HepG2 (cell line): ENCODE data around the gene NODAL. TPM values are rescaled to one million over a fixed set of nuclear protein-coding genes. Genes with fewer than 3 reads are reported as not detected.

Experiments used
- ATAD3A ChIP-seq: sonication (generic); formaldehyde crosslinking; IDR thresholded peaks from 2 replicates; pipeline ENCODE4 v1.4.0; 2020; ENCODE audit warnings: missing genetic modification reagents
- CENPX ChIP-seq: sonication (generic); formaldehyde crosslinking; IDR thresholded peaks from 2 replicates; pipeline ENCODE4 v1.9.0; 2021; ENCODE audit warnings: mild to moderate bottlenecking, missing genetic modification reagents, moderate library complexity
- CREM ChIP-seq, 2 experiments: sonication (generic) in 1 of 2; formaldehyde crosslinking in 1 of 2; IDR thresholded peaks; 2 replicates each; pipeline versions ENCODE4 v1.4.0 to v1.6.1; 2016 to 2020; ENCODE audit warnings: antibody characterized with exemption in 1 of 2, mild to moderate bottlenecking in 1 of 2, missing genetic modification reagents in 1 of 2
- DNMT1 ChIP-seq: sonication (generic); formaldehyde crosslinking; IDR thresholded peaks from 2 replicates; pipeline ENCODE4 v1.5.1; 2020; ENCODE audit warnings: mild to moderate bottlenecking, missing genetic modification reagents
- EEA1 ChIP-seq: sonication (generic); formaldehyde crosslinking; IDR thresholded peaks from 2 replicates; pipeline ENCODE4 v1.5.1; 2020; ENCODE audit warnings: mild to moderate bottlenecking, missing genetic modification reagents, borderline replicate concordance
- FOXA3 ChIP-seq: IDR thresholded peaks from 2 replicates; pipeline ENCODE4 v1.6.1; 2016; ENCODE audit warnings: missing genetic modification reagents, missing compliant biosample characterization
- GFI1 ChIP-seq: sonication (generic); formaldehyde crosslinking; IDR thresholded peaks from 2 replicates; pipeline ENCODE4 v1.5.0; 2020; ENCODE audit warnings: missing genetic modification reagents, mild to moderate bottlenecking, borderline replicate concordance
- KLF11 ChIP-seq: IDR thresholded peaks from 2 replicates; pipeline ENCODE4 v1.6.1; 2016; ENCODE audit warnings: missing compliant biosample characterization
- MTF2 ChIP-seq: sonication (generic); formaldehyde crosslinking; IDR thresholded peaks from 2 replicates; pipeline ENCODE4 v1.5.0; 2020; ENCODE audit warnings: missing genetic modification reagents, borderline replicate concordance
- MXD4 ChIP-seq: IDR thresholded peaks from 2 replicates; pipeline ENCODE4 v1.6.1; 2016; ENCODE audit warnings: mild to moderate bottlenecking, missing biosample characterization, missing genetic modification reagents
- NFKB2 ChIP-seq: sonication (generic); formaldehyde crosslinking; IDR thresholded peaks from 2 replicates; pipeline ENCODE4 v1.4.0; 2020; ENCODE audit warnings: missing genetic modification reagents, borderline replicate concordance
- PHB2 ChIP-seq: fragments of 450-650 bp; IDR thresholded peaks from 2 replicates; pipeline ENCODE4 v1.6.1; 2018; ENCODE audit not compliant: partially characterized antibody
- POGZ ChIP-seq: sonication (generic); formaldehyde crosslinking; IDR thresholded peaks from 2 replicates; pipeline ENCODE4 v1.4.0; 2020; ENCODE audit warnings: mild to moderate bottlenecking, missing genetic modification reagents
- SRY ChIP-seq: sonication (generic); formaldehyde crosslinking; IDR thresholded peaks from 2 replicates; pipeline ENCODE4 v1.8.0; 2022; ENCODE audit warnings: mild to moderate bottlenecking, missing genetic modification reagents
- STAG1 ChIP-seq: sonication (generic); formaldehyde crosslinking; IDR thresholded peaks from 2 replicates; pipeline ENCODE4 v1.4.0; 2020; ENCODE audit warnings: missing genetic modification reagents
- ZFP36L1 ChIP-seq: sonication (generic); formaldehyde crosslinking; IDR thresholded peaks from 2 replicates; pipeline ENCODE4 v1.8.0; 2022; ENCODE audit warnings: mild to moderate bottlenecking, missing genetic modification reagents, moderate library complexity
- ZFP36L2 ChIP-seq: sonication (generic); formaldehyde crosslinking; IDR thresholded peaks from 2 replicates; pipeline ENCODE4 v1.4.0; 2020; ENCODE audit warnings: missing genetic modification reagents
- ZNF292 ChIP-seq: sonication (generic); formaldehyde crosslinking; IDR thresholded peaks from 2 replicates; pipeline ENCODE4 v1.8.1; 2022; ENCODE audit warnings: mild to moderate bottlenecking, low read depth, missing genetic modification reagents, borderline replicate concordance
- ZNF432 ChIP-seq: sonication (generic); formaldehyde crosslinking; IDR thresholded peaks from 2 replicates; pipeline ENCODE4 v1.5.0; 2020; ENCODE audit warnings: missing genetic modification reagents, mild to moderate bottlenecking, borderline replicate concordance
- ZNF451 ChIP-seq: sonication (generic); formaldehyde crosslinking; IDR thresholded peaks from 2 replicates; pipeline ENCODE4 v1.5.0; 2020; ENCODE audit warnings: mild to moderate bottlenecking, missing genetic modification reagents
- ZNF7 ChIP-seq: IDR thresholded peaks from 2 replicates; pipeline ENCODE4 v1.6.1; 2016; ENCODE audit warnings: missing biosample characterization, missing genetic modification reagents
- ZNF878 ChIP-seq: sonication (generic); formaldehyde crosslinking; IDR thresholded peaks from 2 replicates; pipeline ENCODE4 v1.8.1; 2023; ENCODE audit warnings: mild to moderate bottlenecking, missing genetic modification reagents, moderate library complexity
- polyA plus RNA-seq, 8 experiments: library from polyadenylated mRNA; depleted of rRNA in 3 of 8; stranded (reverse) in 7 of 8; unstranded in 1 of 8; fragments of >200 nt; fragmentation: Illumina TruSeq in 4 of 8; extraction: Trizol in 4 of 8; gene quantifications; 2 replicates each; pipeline versions ENCODE4 v1.2.1 to v1.2.3, GENCODE V29; 2011 to 2016; ENCODE audit warnings: low read depth in 4 of 8, missing spikeins in 1 of 8, mixed read lengths in 1 of 8; ENCODE audit not compliant: insufficient read depth in 1 of 8
- total RNA-seq, 5 experiments: library from RNA; depleted of rRNA; stranded (reverse); fragments of >200 nt; fragmentation: Illumina TruSeq; extraction: Trizol; gene quantifications; 2 replicates each; pipeline ENCODE4 v1.2.3, GENCODE V29; 2016; ENCODE audit warnings: low read depth in 1 of 5
- TF ChIP-seq, protein P1 (sequence below): sonication (generic); formaldehyde crosslinking; IDR thresholded peaks from 2 replicates; pipeline ENCODE4 v1.5.0; 2020; ENCODE audit warnings: missing genetic modification reagents
- TF ChIP-seq, protein P2 (sequence below): sonication (generic); formaldehyde crosslinking; IDR thresholded peaks from 2 replicates; pipeline ENCODE4 v1.4.0; 2020; ENCODE audit warnings: missing genetic modification reagents
- TF ChIP-seq, protein P3 (sequence below): sonication (generic); formaldehyde crosslinking; IDR thresholded peaks from 2 replicates; pipeline ENCODE4 v1.4.0; 2020; ENCODE audit warnings: mild to moderate bottlenecking, missing genetic modification reagents

NODAL gene
- total and polyA plus RNA-seq, 2 of the 13 experiments (the other 11 are each of a cell fraction or from before 2014, with no cell fraction given): not detected

DNA sequence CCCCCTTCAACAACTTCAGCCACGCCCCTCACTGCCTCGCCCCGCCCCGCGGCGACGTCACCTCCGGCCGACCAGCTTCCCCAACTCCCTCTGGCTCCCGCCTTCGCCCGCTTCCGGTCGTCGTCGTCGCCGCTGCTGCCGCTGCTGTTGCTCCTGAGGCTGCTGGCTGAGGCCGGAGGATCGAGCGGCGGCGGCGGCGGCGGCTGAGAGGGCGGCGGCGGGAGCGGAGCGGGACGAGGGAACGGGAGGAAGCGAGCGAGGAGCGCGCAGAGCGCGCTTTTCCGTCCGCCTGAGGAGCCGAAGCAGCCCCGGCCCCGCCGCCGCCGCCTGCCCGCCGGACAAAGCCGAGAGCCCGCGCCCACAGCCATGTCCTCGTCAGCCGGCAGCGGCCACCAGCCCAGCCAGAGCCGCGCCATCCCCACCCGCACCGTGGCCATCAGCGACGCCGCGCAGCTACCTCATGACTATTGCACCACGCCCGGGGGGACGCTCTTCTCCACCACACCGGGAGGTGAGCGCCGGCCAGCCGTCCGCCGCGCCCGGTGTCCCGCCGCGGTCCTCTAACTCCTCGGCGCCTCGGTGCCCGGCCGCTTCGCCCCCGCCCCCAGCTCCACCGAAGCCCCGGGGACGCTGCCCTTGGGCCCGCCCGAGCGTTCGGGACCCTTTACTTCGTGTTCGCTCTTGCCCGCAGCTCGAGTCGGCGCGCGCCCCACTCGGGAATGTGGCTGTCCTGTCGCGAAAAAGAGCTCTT is 37.3 kb downstream of the NODAL start, which contains the start of gene EIF4EBP2 (continued):
- TF ChIP-seq ZFP36L1 (CRISPR knock-in tag): 0 out of 2 replicates have a peak, but pooled peaks have one; percentile 64
- TF ChIP-seq ZNF7: no peak
- TF ChIP-seq GFI1 (CRISPR knock-in tag): no peak
- TF ChIP-seq CREM (IDR thresholded peaks at IDR 0.05): peak; percentile 72
- no peak for TF ChIP-seq CREM (CRISPR knock-in tag; IDR thresholded peaks at IDR 0.05)
- TF ChIP-seq FOXA3 (CRISPR knock-in tag): peak; percentile 42; the same call in 1 of the 2 replicates
- TF ChIP-seq POGZ (CRISPR knock-in tag): peak; percentile 82
- TF ChIP-seq, protein P1, sequence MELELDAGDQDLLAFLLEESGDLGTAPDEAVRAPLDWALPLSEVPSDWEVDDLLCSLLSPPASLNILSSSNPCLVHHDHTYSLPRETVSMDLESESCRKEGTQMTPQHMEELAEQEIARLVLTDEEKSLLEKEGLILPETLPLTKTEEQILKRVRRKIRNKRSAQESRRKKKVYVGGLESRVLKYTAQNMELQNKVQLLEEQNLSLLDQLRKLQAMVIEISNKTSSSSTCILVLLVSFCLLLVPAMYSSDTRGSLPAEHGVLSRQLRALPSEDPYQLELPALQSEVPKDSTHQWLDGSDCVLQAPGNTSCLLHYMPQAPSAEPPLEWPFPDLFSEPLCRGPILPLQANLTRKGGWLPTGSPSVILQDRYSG (CRISPR knock-in tag): no peak
- TF ChIP-seq STAG1 (CRISPR knock-in tag): no peak
- peak; percentile 66; the same call in 1 of the 2 replicates for TF ChIP-seq MXD4 (CRISPR knock-in tag)
- TF ChIP-seq SRY (CRISPR knock-in tag): 0 out of 2 replicates have a peak, but pooled peaks have one; percentile 12
- no peak for TF ChIP-seq KLF11 (CRISPR knock-in tag)
- no peak for TF ChIP-seq PHB2
- TF ChIP-seq ZNF878 (CRISPR knock-in tag): no peak
- no peak for TF ChIP-seq ZNF292 (CRISPR knock-in tag)
- TF ChIP-seq CENPX: no peak
- TF ChIP-seq ATAD3A (CRISPR knock-in tag): no peak
- no peak for TF ChIP-seq ZFP36L2 (CRISPR knock-in tag)
- no peak for TF ChIP-seq ZNF432 (CRISPR knock-in tag)
- TF ChIP-seq DNMT1 (CRISPR knock-in tag): no peak
- TF ChIP-seq EEA1 (CRISPR knock-in tag): no peak; the same call in 1 of the 2 replicates
- TF ChIP-seq, protein P2, sequence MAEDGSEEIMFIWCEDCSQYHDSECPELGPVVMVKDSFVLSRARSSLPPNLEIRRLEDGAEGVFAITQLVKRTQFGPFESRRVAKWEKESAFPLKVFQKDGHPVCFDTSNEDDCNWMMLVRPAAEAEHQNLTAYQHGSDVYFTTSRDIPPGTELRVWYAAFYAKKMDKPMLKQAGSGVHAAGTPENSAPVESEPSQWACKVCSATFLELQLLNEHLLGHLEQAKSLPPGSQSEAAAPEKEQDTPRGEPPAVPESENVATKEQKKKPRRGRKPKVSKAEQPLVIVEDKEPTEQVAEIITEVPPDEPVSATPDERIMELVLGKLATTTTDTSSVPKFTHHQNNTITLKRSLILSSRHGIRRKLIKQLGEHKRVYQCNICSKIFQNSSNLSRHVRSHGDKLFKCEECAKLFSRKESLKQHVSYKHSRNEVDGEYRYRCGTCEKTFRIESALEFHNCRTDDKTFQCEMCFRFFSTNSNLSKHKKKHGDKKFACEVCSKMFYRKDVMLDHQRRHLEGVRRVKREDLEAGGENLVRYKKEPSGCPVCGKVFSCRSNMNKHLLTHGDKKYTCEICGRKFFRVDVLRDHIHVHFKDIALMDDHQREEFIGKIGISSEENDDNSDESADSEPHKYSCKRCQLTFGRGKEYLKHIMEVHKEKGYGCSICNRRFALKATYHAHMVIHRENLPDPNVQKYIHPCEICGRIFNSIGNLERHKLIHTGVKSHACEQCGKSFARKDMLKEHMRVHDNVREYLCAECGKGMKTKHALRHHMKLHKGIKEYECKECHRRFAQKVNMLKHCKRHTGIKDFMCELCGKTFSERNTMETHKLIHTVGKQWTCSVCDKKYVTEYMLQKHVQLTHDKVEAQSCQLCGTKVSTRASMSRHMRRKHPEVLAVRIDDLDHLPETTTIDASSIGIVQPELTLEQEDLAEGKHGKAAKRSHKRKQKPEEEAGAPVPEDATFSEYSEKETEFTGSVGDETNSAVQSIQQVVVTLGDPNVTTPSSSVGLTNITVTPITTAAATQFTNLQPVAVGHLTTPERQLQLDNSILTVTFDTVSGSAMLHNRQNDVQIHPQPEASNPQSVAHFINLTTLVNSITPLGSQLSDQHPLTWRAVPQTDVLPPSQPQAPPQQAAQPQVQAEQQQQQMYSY (CRISPR knock-in tag): no peak
- TF ChIP-seq, protein P3, sequence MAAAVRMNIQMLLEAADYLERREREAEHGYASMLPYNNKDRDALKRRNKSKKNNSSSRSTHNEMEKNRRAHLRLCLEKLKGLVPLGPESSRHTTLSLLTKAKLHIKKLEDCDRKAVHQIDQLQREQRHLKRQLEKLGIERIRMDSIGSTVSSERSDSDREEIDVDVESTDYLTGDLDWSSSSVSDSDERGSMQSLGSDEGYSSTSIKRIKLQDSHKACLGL (CRISPR knock-in tag): peak; percentile 64; the same call in 1 of the 2 replicates
- 0 out of 2 replicates have a peak, but pooled peaks have one; percentile 66 for TF ChIP-seq ZNF451
- TF ChIP-seq NFKB2: peak; percentile 76; the same call in 1 of the 2 replicates
- peak; percentile 82 for TF ChIP-seq MTF2
